NCI-H1694 treated with DMSO at 0.1 percent for 48 hours (cell line): ENCODE data around the gene CLMP.
A peak's percentile ranks its signal among the peaks of the same experiment; 100 is the strongest.
"Not testable (repeated sequence)": the region's sequence is repeated elsewhere in the genome, so short reads cannot be mapped to it uniquely, and the experiment has no call there.

ENCODE experiments used
- DNase-seq: peaks from one replicate; lab custom pipeline; 2025; lab: John Stamatoyannopoulos, UW

The CLMP gene

DNA sequence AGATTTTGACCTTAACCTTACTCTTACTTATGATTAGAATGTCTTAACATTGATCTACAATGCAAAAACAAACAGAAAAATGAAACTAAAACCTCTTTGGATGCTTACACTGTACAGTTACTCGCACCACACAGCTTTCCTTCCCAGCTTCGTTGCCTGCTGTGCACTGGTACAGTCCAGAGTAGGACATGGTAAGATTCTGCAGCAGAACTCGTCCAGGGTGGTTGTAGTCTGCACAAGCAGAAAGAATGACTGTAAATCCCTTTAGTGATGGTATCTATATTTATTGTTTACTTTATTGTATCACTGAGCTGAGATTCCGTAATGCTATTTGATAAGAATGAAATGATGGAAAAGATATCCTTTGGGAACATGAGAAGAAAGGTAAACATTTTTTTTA lies 112.1 kb downstream of the CLMP start:
- no peak for DNase-seq

DNA sequence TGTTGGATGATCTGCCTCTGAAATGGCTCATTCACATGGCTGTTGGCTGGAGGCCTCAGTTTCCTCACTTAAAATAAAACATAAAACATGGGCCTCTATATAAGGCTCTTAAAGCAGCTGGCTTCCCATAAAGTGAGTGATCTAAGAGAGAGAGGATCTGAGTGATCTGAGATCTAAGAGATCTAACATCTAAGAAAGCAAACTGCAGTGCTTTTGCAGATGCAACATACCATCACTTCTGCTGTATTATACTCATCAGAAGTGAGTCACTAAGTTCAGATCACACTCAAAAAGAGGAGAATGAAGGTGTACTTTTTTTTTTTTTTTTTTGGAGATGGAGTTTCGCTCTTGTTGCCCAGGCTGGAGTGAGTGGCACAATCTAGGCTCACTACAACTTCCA lies 115.0 kb downstream of the CLMP start:
- DNase-seq = no peak

DNA sequence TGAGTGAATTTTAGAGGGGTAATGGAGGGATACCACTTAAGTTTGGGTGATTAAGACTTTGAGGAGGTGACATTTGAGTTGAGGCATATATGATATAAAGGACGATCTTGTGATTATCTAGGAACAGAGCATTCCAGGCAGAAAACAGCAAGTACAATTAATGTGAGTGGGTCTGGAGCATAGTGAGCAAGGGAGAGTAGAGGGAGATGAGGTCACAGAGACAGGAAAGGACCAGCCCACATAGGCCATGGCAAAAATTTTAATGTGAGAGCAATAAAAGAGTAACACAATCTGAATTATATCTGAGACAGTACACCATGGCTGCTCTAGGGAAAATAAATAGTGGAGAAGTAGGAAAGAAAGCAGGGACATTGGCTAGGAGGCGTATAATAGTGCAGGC lies 118.6 kb downstream of the CLMP start:
- no peak for DNase-seq

DNA sequence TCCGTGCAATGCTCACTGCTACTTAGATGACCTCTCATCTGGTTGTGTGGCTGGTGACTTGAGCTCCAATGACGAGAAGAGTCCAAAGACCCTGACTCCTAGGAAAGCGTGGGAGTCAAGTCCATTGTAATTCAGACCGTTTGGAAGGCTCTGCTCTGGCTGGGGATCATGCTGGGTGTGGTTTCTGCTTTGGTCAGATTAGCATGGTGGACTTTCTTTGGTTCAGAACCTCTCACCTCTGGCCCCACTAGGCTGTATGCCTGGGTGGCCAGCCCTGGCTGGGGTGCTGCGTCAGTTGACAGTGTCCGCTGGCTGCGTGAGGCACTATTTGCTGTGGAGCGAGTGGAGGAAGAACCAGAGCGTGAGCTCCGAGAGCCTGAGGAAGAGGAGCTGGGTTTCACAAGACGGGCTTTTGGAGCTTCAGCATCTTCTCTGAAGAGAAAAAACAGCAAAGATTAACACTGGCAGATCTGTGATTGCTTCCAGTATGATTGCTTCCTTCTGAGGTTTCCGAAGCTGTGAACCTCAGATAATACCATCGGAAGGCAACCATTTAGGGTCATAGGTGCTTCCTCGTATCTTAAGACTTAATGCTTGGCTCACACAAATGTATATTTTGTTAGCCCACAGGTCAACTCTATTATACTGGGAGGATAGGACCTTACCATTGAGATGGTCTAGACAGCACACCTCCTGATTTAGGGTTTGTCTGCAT lies 121.5 kb downstream of the CLMP start:
- no peak for DNase-seq

DNA sequence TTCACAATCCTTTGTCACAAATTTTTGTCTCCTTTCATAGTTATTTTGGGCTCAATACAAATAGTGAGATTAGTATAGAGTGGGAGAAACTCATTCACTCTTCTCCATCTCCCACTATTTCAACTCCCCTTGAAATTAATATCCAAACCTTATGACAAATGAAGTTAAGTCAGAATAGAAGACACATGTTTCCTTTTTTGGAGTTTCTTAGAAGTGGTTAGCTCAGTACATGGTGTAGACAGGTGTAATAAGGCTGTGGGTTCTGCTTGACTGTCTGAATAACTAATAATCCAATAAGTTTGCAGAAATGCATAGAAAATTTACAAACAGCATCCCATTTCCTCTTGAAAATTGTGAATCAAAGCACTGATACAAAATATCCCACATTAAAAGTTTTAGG lies 122.3 kb downstream of the CLMP start:
- no peak for DNase-seq

DNA sequence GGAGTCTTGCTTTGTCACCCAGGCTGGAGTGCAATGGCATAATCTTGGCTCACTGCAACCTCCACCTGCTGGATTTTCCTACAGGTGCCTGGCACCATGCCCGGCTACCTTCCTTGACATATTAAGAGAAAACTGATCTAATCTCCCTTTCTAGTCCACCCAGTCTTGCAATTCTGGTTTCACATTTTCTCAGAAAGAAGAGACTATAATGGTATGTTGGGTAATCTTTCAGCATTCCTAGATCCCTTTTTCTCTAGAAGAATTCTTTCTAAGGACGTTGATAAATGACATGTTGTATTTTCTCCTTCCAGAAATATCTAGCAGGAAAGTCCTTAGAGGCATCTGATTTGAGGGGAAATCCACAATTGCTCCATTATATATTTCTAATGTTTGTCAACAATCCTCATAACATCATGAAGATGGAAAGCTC lies 122.7 kb downstream of the CLMP start:
- no peak for DNase-seq

DNA sequence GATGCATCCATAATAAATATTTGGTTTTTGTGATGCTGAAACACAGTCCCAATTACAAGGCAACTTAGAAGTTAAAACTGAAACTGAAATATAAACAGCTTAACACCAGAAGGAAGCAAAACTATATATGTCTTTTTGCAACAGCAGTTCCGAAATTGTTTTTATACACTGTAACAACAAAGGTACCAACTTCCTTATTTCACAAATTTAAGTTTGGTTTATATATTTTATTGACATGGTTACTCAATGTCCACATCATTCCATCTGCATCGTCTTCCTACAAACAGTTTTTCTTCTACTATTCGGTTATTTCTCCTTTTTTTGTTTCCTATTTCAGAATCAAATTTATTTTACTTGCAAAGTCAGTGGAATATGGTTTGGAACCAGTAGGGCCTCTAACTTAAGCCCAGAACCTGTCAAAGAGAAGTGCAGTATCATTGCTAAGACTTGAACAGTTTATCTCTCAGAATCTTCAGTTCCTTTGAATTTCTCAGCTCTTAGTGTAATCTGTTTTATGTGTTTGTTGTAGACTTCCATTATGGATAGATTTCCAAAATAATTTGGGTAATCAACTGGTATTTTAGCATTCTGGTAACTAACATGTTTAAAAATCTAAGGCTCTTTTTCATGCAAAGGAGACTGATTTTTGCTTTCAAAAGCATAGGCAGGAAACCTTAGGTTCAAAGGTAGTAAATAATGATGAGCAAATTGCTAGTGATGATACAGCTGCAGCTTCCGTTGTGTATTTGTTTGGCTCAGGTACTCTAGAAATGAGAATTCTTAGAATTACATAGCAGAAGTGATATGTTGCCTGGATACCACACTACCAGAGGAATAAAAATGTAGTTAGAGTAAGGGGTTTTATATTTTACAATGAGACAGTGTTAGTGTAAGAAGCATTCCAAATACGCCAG lies 124.9 kb downstream of the CLMP start:
- DNase-seq = no peak

DNA sequence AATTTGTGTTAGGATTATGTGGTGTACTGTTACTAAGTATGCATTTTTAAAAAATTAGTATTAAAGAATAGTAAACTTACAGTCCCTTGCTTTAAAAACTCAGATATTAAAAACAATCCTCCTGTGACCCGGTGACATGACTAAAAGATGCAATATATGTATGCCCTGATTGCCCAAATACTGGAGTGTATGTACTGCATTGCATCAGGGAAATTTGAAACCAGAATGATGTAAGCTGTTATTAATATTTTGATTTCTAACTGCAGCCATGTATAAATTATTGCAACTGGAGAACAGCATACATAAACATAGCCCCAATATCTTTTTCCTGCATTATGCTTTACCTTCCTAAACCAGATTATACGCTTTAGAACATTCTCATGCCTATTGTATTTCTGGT lies 129.4 kb downstream of the CLMP start:
- no peak for DNase-seq

DNA sequence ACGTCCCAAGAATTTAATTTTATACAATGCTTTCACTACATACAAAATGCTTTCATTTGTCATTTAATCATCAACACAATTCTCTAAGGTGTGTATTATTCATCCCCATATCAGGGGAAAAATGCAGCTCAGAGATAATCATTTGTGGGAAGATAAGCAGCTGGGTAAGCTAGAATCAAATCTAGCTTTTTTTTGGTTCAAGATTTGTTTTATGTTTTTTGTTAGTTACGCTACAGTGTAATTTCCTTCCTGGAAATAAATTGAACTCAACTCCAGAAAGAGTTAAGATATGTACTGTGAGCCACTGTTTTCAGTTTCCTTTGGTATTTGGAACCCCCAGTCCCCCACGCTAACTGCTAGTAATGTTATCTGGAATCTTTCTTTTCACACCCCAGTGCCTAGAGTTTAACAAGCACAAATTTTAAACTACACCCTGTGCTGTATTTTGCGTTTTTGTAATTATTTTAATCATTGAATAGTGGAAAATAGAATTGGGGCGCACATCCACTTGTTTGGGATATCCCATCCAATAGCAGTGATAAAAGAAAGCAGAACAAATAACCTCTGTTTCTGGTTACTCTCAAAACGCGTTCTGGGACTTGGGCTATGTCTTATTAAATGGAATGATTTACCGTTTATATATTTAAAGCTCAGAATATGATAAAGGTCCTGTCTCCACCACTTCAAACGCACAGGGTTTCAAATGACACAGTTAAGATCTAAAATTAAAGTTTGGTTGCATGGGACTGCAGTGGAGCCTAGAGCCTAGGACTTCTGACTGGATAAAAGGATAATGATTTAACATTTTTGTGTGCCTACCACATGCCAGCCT lies 131.0 kb downstream of the CLMP start:
- no peak for DNase-seq

DNA sequence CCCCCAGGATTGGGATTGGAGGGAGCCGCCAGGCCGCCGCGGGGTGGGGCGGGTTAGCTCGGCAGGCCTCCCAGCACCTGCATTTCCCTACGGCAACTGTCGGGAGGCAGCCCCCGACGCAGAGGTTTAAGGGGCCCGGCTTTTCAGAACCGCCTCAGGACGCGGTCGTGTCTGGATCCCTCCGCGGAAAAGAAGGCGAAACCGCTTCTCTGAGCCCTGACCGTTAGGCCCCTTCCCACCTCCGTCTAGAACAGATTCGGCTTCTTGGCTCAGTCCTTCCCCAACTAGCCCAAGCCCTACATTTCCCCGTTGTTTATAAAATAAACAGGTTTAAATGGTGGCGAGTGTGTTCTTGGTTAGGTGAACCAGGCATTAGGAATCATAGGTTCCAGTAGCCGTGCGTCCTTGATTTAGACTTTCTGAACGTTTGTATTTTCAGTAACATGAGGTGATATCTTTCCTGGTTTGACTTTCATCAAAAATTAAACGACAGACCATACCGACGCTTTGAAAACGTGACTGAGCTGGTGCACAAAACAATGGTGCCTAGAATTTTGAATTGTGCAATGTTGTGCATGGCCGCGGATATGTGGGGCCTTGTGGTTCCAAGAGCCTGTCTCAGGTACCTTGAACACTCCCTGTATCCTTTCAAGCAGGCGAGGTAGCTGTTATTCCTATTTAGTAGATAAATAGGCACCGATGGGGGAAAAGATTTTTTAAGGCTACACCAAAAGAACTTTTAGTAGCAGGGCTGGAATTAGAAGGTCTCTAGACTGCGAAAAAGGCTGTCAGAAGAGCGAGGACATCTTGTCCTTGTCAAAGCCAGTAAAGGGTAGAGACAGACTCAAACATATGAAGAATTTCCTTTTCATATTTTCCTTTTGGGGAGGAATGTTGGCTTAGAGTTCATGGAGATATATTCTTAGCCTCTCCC lies 131.9 kb downstream of the CLMP start:
- peak; percentile 25 for DNase-seq

DNA sequence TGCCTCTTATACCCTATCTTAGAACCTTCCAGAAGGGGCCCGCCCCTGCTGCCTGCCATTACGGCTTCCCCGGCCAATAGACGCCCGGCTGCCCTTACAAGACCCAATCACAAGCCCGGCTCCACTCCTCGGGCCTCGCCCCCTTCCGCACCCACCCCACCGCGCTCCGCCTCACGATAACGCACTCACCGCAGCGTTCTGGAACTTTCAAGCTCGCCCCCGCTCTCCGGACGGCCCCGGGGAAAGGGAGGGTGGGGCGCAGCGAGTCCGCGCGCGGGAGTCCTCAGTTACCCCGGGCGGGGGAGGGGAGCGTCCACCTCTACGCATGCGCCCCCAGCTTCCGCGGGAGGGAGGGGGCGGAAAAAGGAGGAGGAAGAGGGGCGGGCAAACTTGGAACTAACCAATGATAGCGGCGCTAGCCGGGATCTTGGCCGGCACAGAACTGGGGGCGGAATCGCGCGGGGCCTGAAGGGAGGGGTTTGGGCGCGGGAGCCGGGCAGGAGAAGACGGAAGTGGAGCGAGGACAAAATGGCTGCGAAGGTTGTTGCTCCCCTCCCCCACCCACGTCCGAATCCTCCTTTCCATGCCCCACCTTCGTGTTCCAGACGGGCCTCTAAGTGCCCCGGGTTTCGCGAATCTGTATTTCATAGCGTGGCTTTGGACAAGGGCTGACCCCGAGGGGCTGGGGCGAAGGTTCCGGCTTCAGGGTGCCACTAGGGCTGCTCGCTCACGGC lies 132.7 kb downstream of the CLMP start:
- DNase-seq = peak; percentile 85

DNA sequence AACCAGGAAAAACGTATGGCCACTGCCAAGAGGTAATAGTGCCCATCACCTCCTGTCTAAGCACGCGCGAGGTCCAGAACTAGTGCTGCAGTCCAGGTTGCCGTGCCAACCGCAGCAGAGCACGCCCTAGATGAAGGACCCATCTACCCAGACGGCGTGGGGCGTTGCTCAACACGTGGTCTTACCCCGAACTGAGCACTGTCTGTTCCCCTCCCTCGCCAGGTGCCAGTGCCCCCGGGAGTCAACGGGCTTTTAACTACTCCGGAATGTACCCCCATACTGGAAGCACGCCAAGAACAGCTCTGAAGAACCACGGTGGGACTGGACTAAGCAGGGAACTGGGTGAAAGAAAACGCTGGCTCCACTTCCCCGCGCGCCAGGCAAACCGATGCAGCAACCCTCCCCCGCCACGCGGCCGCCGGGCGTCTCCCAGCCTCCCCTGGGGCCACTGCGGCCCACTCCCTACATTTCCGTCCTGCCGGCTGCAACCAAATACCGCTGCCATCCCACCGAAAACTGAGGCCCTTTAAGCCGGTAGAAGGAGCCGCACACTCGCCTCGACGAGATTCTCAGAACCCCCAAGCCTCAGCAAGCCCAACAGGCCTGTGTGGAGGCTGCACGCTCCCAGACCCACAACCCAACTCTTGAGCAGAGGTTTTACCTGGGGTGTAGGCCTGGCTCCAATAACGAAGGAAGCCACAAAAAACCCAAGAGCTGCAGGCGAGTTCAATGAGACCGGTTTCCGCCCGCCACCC lies 133.5 kb downstream of the CLMP start, which contains the start of gene HSPA8:
Gene HSPA8 (minus strand): TSS at position 734 of the 755 bp plus-strand sequence. CDS start 812 bp downstream, outside the sequence.
- DNase-seq = no peak

DNA sequence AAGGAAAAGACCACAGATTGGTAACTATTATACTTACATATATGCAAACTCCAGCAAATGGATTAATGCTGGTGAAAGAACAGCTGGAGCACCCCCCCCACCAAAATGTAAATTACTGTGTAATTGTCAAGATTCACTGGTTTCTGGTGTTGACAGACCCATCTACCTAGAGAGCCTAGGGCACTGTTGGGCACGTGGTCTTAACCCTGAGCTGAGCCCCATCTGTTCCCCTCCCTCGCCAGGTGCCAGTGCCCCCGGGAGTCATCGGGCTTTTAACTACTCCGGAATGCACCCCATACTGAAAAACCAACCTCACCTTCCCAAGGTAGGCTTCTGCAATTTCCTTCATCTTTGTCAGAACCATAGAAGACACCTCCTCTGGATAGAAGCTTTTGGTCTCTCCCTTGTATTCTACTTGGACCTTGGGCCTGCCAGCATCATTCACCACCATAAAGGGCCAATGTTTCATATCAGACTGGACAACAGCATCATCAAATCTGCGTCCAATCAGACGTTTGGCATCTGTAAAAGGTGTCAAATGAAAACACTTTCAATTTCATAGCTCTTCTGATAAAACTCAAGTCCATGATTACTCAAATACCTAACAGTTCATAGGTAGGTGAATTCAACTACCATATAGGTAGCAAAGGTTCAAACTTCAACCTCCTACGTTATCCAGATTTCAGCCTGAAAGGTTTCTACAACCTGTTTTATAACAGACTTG lies 134.6 kb downstream of the CLMP start:
- no peak for DNase-seq

DNA sequence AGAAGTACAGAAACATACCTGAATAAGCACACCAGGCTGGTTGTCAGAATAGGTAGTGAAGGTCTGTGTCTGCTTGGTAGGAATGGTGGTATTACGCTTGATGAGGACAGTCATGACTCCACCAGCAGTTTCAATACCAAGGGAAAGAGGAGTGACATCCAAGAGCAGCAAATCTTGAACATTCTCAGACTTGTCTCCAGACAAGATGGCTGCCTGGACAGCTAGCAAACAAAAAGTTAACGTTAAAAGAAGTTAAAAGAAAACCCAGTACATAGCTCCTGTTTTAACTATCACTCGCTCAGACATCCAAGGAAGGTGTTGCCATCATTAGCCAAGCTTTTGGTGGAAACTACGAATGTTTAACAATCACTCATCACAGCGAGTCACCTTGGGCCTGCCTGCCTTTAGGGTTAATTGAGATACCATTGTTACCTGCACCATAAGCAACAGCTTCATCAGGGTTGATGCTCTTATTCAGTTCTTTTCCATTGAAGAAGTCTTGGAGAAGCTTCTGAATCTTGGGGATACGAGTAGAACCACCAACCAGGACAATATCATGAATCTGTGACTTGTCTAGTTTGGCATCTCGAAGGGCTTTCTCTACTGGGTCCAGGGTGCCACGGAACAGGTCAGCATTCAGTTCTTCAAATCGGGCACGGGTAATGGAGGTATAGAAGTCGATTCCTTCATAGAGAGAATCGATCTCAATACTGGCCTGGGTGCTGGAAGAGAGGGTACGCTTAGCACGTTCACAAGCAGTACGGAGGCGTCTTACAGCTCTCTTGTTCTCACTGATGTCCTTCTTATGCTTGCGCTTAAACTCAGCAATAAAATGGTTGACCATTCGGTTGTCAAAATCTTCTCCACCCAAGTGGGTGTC lies 135.8 kb downstream of the CLMP start:
- DNase-seq = not testable (repeated sequence)

DNA sequence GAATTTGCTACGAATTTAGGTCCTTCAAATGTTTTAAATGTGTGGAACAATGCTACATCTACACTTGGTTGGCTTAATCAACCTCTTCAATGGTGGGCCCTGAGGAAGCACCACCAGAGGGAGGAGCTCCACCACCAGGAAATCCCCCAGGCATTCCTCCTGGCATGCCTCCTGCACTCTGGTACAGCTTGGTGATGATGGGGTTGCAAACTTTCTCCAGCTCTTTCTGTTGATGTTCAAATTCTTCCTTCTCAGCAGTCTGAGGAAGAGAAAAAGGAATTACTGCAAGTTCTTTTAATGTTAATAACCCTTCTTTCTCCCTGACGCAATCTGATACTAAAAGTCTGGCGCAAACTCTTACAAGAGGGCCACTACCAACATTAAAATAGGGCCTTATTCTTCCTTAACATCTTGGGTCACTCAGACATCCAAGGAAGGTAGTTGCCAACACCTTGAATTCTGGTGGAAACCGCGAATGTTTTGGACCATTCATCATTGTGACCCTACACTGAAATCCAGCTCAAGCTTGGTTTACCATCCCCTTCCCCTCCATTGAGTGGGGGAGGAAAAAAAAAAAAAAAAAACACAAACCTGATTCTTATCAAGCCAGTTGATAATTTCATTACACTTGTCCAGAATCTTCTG lies 137.3 kb downstream of the CLMP start:
- DNase-seq = no peak

DNA sequence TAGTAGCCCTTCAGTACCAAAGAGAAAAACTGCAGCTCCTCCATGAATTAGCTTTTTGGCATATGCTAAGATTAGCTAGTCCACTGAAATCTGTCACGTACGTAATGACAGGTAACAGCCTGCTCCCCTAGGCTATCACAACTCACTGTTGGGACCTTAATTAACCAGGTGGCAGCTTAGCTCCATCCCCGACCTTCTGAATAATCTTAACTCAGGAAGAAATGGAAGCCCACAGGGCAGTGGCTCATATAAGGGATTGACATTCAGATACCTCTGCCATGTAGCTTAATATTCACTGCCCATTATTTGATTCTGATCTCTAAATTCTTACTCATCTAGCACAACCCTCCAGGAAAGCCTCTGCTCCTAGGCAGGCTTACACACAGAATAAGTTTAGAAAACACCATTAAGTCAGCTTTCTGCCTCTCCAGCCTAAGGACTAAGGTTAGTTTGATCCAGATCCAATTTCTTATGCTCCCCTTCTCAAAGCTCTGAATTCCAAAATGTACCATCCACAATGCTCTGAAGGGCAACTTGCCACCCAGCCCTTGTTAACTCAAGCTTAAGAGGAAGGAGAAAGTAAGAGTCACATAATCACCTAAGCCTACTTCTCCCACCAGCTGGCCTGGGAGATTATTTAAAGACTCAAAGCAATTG lies 138.1 kb downstream of the CLMP start:
- DNase-seq = no peak
